ENCODE measurements around the gene ALDH3B2.

GRCh38 chr11:67616431-67617242, 57.8 kb downstream of the ALDH3B2 start:
- TF ChIP-seq POLR2AphosphoS5 (IDR thresholded peaks at IDR 0.05) (no peak), POLR2A (IDR thresholded peaks at IDR 0.05) (no peak)
- TF ChIP-seq, protein P1, sequence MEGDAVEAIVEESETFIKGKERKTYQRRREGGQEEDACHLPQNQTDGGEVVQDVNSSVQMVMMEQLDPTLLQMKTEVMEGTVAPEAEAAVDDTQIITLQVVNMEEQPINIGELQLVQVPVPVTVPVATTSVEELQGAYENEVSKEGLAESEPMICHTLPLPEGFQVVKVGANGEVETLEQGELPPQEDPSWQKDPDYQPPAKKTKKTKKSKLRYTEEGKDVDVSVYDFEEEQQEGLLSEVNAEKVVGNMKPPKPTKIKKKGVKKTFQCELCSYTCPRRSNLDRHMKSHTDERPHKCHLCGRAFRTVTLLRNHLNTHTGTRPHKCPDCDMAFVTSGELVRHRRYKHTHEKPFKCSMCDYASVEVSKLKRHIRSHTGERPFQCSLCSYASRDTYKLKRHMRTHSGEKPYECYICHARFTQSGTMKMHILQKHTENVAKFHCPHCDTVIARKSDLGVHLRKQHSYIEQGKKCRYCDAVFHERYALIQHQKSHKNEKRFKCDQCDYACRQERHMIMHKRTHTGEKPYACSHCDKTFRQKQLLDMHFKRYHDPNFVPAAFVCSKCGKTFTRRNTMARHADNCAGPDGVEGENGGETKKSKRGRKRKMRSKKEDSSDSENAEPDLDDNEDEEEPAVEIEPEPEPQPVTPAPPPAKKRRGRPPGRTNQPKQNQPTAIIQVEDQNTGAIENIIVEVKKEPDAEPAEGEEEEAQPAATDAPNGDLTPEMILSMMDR (IDR thresholded peaks at IDR 0.05) = no peak

Data from stomach (tissue), 4 donors.